ENCODE results near the gene PRPSAP1.

The PRPSAP1 gene

GRCh38 chr17:76384222-76384986 is 30.7 kb upstream of the PRPSAP1 start, which contains the start of gene SPHK1:
TSS of gene SPHK1 (plus strand) at chr17:76384609. CDS start at chr17:76385645, 1,036 bp downstream.
- DNase-seq = peak; percentile 80
- in situ Hi-C loops (cut with HindIII; ENCODE audit: low pct_ligation_motif_present, low pct_unique_long_range_greater_than_20kb, low sequenced_read_pairs) = no loop called here

- DNase-seq = peak; percentile 35
- in situ Hi-C loops (cut with HindIII; ENCODE audit: low pct_ligation_motif_present, low pct_unique_long_range_greater_than_20kb, low sequenced_read_pairs) = no loop called here
Observed at GRCh38 chr17:76383546-76384221, 30.0 kb upstream of the PRPSAP1 start.

- in situ Hi-C loops (cut with HindIII; ENCODE audit: low pct_ligation_motif_present, low pct_unique_long_range_greater_than_20kb, low sequenced_read_pairs) = no loop called here
- DNase-seq = peak; percentile 45
Observed at GRCh38 chr17:76382803-76383545, 29.3 kb upstream of the PRPSAP1 start.

- in situ Hi-C loops (cut with HindIII; ENCODE audit: low pct_ligation_motif_present, low pct_unique_long_range_greater_than_20kb, low sequenced_read_pairs) = no loop called here
Observed at GRCh38 chr17:76382351-76382802, 28.7 kb upstream of the PRPSAP1 start.

GRCh38 chr17:76381633-76382350 is 28.1 kb upstream of the PRPSAP1 start:
- in situ Hi-C loops (cut with HindIII; ENCODE audit: low pct_ligation_motif_present, low pct_unique_long_range_greater_than_20kb, low sequenced_read_pairs) = no loop called here
- DNase-seq = no peak

More at GRCh38 chr17:76382351-76382802, 28.7 kb upstream of the PRPSAP1 start:
- no peak for DNase-seq

- in situ Hi-C loops (cut with HindIII; ENCODE audit: low pct_ligation_motif_present, low pct_unique_long_range_greater_than_20kb, low sequenced_read_pairs) = no loop called here
- DNase-seq = no peak
Observed at GRCh38 chr17:76379646-76380376, 26.1 kb upstream of the PRPSAP1 start.

- in situ Hi-C loops (cut with HindIII; ENCODE audit: low pct_ligation_motif_present, low pct_unique_long_range_greater_than_20kb, low sequenced_read_pairs) = no loop called here
- DNase-seq = no peak
Observed at GRCh38 chr17:76379275-76379641, 25.5 kb upstream of the PRPSAP1 start.

GRCh38 chr17:76378548-76379274 is 25.0 kb upstream of the PRPSAP1 start:
- DNase-seq = no peak
- in situ Hi-C loops (cut with HindIII; ENCODE audit: low pct_ligation_motif_present, low pct_unique_long_range_greater_than_20kb, low sequenced_read_pairs) = no loop called here

- DNase-seq = no peak
- in situ Hi-C loops (cut with HindIII; ENCODE audit: low pct_ligation_motif_present, low pct_unique_long_range_greater_than_20kb, low sequenced_read_pairs) = no loop called here
Observed at GRCh38 chr17:76376318-76377133, 22.8 kb upstream of the PRPSAP1 start.

GRCh38 chr17:76371656-76372628 is 18.2 kb upstream of the PRPSAP1 start:
- in situ Hi-C loops (cut with HindIII; ENCODE audit: low pct_ligation_motif_present, low pct_unique_long_range_greater_than_20kb, low sequenced_read_pairs) = no loop called here
- DNase-seq = no peak

GRCh38 chr17:76370261-76370993 is 16.7 kb upstream of the PRPSAP1 start:
- in situ Hi-C loops (cut with HindIII; ENCODE audit: low pct_ligation_motif_present, low pct_unique_long_range_greater_than_20kb, low sequenced_read_pairs) = no loop called here
- no peak for DNase-seq

- no peak for DNase-seq
- in situ Hi-C loops (cut with HindIII; ENCODE audit: low pct_ligation_motif_present, low pct_unique_long_range_greater_than_20kb, low sequenced_read_pairs) = no loop called here
Observed at GRCh38 chr17:76369804-76370203, 16.1 kb upstream of the PRPSAP1 start.

GRCh38 chr17:76369379-76369778 is 15.7 kb upstream of the PRPSAP1 start:
- no peak for DNase-seq
- in situ Hi-C loops (cut with HindIII; ENCODE audit: low pct_ligation_motif_present, low pct_unique_long_range_greater_than_20kb, low sequenced_read_pairs) = no loop called here

- no peak for DNase-seq
- in situ Hi-C loops (cut with HindIII; ENCODE audit: low pct_ligation_motif_present, low pct_unique_long_range_greater_than_20kb, low sequenced_read_pairs) = no loop called here
Observed at GRCh38 chr17:76368545-76368944, 14.8 kb upstream of the PRPSAP1 start.

- in situ Hi-C loops (cut with HindIII; ENCODE audit: low pct_ligation_motif_present, low pct_unique_long_range_greater_than_20kb, low sequenced_read_pairs) = no loop called here
- DNase-seq = no peak
Observed at GRCh38 chr17:76367642-76368041, 13.9 kb upstream of the PRPSAP1 start.

All from ACHN (cell line).